HCT116 (cell line): ENCODE measurements around the gene PRKG1. TPM values are rescaled to one million over a fixed set of nuclear protein-coding genes. Genes with fewer than 3 reads are reported as not detected.

ENCODE experiments used
- ATAC-seq: fragments of 200-7000 bp; cut with Tn5 transposase; 2 replicates; pipeline ENCODE4 v1.9.1; 2020; ENCODE audit warnings: mild to moderate bottlenecking, moderate library complexity
- BruUV-seq: library from RNA; stranded (reverse); fragments of 400-500 nt; replicated peaks from 2 replicates; lab custom pipeline; 2021; lab: Mats Ljungman, UMichigan
- CTCF ChIA-PET: fragments of 300-600 bp; sonication (Branson Sonifier 250); formaldehyde crosslinking; loops from one replicate; lab custom pipeline; 2021; ENCODE audit warnings: antibody characterized with exemption; lab: Charles Lee
- POLR2A ChIA-PET: fragments of 300-600, 350-600 bp; sonication (Branson Sonifier 250); formaldehyde crosslinking; loops from one replicate; lab custom pipeline; 2021; ENCODE audit warnings: antibody characterized with exemption; lab: Charles Lee
- RAD21 ChIA-PET, 2 experiments: fragments of 300-600 bp; sonication (Branson Sonifier 250); formaldehyde crosslinking; loops; one replicate each; lab custom pipeline; 2023; ENCODE audit warnings: low total read pairs in 2 of 2; ENCODE audit not compliant: uncharacterized antibody in 2 of 2, unreplicated experiment in 2 of 2, low non-redundant PET in 1 of 2; lab: Charles Lee
- DNase-seq: peaks from one replicate; pipeline ENCODE4 v3.0.0-alpha.2; 2010; ENCODE audit warnings: low read depth, low spot score
- H2AFZ ChIP-seq: fragments of 200-600 bp; shearing (Covaris generic), sonication (generic); 2 replicates; pipeline ENCODE4 v1.6.1; 2017; ENCODE audit warnings: low read depth, mixed run types, mixed read lengths, antibody characterized with exemption, low read length; ENCODE audit not compliant: poor library complexity, severe bottlenecking
- H3K27ac ChIP-seq: 2 replicates; pipeline ENCODE4 v1.5.1; 2012; ENCODE audit warnings: low read depth, low read length
- H3K27me3 ChIP-seq: fragments of 200-600 bp; sonication (generic); 2 replicates; pipeline ENCODE4 v1.6.1; 2016; ENCODE audit warnings: mixed run types, low read length, mixed read lengths; ENCODE audit not compliant: insufficient read depth
- H3K36me3 ChIP-seq, 2 experiments: fragments of 200-500 bp in 1 of 2; fragments of 200-600 bp in 1 of 2; sonication (Bioruptor generic) in 1 of 2; sonication (generic) in 1 of 2; 2 replicates each; pipeline versions ENCODE4 v1.5.1 to v1.6.1; 2014 to 2016; ENCODE audit warnings: low read length in 2 of 2, inconsistent platforms in 1 of 2, mixed read lengths in 1 of 2, mixed run types in 1 of 2; ENCODE audit not compliant: insufficient read depth in 2 of 2, control insufficient read depth in 1 of 2
- H3K4me1 ChIP-seq, 2 experiments: fragments of 200-600 bp in 1 of 2; sonication (generic) in 1 of 2; 2 replicates each; pipeline versions ENCODE4 v1.5.1 to v1.6.1; 2012 to 2017; ENCODE audit warnings: low read length in 2 of 2, inconsistent platforms in 1 of 2, mild to moderate bottlenecking in 1 of 2, mixed read lengths in 1 of 2, mixed run types in 1 of 2, moderate library complexity in 1 of 2; ENCODE audit not compliant: insufficient read depth in 2 of 2, control insufficient read depth in 1 of 2
- H3K4me2 ChIP-seq: fragments of 200-600 bp; sonication (generic); 2 replicates; pipeline ENCODE4 v1.6.1; 2017; ENCODE audit warnings: mixed run types, low read length, mixed read lengths
- H3K4me3 ChIP-seq, 2 experiments: fragments of 200-600 bp in 1 of 2; sonication (generic) in 1 of 2; replicated peaks in 1 of 2; 2 replicates each; pipeline ENCODE4 v1.5.1; 2011 to 2016; ENCODE audit warnings: low read length in 2 of 2, control low read depth in 1 of 2, low read depth in 1 of 2, mild to moderate bottlenecking in 1 of 2, mixed read lengths in 1 of 2, mixed run types in 1 of 2
- H3K79me2 ChIP-seq: fragments of 200-600 bp; sonication (generic); 2 replicates; pipeline ENCODE4 v1.6.1; 2017; ENCODE audit warnings: mild to moderate bottlenecking, mixed run types, low read length, moderate library complexity, mixed read lengths; ENCODE audit not compliant: insufficient read depth
- H3K9ac ChIP-seq: fragments of 200-600 bp; sonication (generic); 2 replicates; pipeline ENCODE4 v1.6.1; 2016; ENCODE audit warnings: low read length, mixed read lengths
- H3K9me2 ChIP-seq: fragments of 200-600 bp; sonication (generic), shearing (Covaris generic); 2 replicates; pipeline ENCODE4 v1.6.1; 2017; ENCODE audit warnings: mixed run types, mild to moderate bottlenecking, moderate library complexity; ENCODE audit not compliant: insufficient read depth
- H3K9me3 ChIP-seq, 2 experiments: fragments of 200-500 bp in 1 of 2; fragments of 200-600 bp in 1 of 2; sonication (Bioruptor generic) in 1 of 2; sonication (generic) in 1 of 2; 2 replicates each; pipeline ENCODE4 v1.6.1; 2014 to 2017; ENCODE audit warnings: low read length in 2 of 2, mixed read lengths in 2 of 2, inconsistent platforms in 1 of 2, low read depth in 1 of 2, mild to moderate bottlenecking in 1 of 2, mixed run types in 1 of 2, moderate library complexity in 1 of 2; ENCODE audit not compliant: control insufficient read depth in 1 of 2, insufficient read depth in 1 of 2
- H4K20me1 ChIP-seq: fragments of 200-600 bp; sonication (generic), shearing (Covaris generic); 2 replicates; pipeline ENCODE4 v1.6.1; 2017; ENCODE audit warnings: mixed run types, mild to moderate bottlenecking, moderate library complexity; ENCODE audit not compliant: insufficient read depth
- CBX3 ChIP-seq: IDR thresholded peaks from 2 replicates; pipeline ENCODE4 v1.6.1; 2012; ENCODE audit warnings: low read depth
- EGR1 ChIP-seq: IDR thresholded peaks from 2 replicates; pipeline ENCODE4 v1.6.1; 2012; ENCODE audit warnings: low read depth
- EZH2 ChIP-seq: fragments of 200-600 bp; sonication (generic); IDR thresholded peaks from 2 replicates; pipeline ENCODE4 v1.6.1; 2017; ENCODE audit warnings: antibody characterized with exemption, mixed run types
- FOSL1 ChIP-seq: IDR thresholded peaks from 2 replicates; pipeline ENCODE4 v1.6.1; 2012; ENCODE audit warnings: low read depth
- POLR2A ChIP-seq: IDR thresholded peaks from 2 replicates; pipeline ENCODE4 v1.7.0; 2011; ENCODE audit warnings: borderline replicate concordance; ENCODE audit not compliant: insufficient read depth, insufficient read length; ENCODE audit errors: extremely low read depth
- POLR2AphosphoS5 ChIP-seq: IDR thresholded peaks from 2 replicates; pipeline ENCODE4 v1.6.1; 2011; ENCODE audit warnings: mild to moderate bottlenecking, low read depth, low read length, moderate library complexity
- RAD21 ChIP-seq: IDR thresholded peaks from 2 replicates; pipeline ENCODE4 v1.6.1; 2012; ENCODE audit warnings: low read depth, mild to moderate bottlenecking
- SP1 ChIP-seq: IDR thresholded peaks from 2 replicates; pipeline ENCODE4 v1.6.1; 2012; ENCODE audit warnings: low read depth
- SRF ChIP-seq: IDR thresholded peaks from 2 replicates; pipeline ENCODE4 v1.6.1; 2012; ENCODE audit warnings: low read depth
- TCF7L2 ChIP-seq: IDR thresholded peaks from 2 replicates; pipeline ENCODE4 v1.7.0; 2011; ENCODE audit warnings: borderline replicate concordance, inconsistent platforms; ENCODE audit not compliant: insufficient read depth, insufficient read length; ENCODE audit errors: extremely low read depth
- ZFX ChIP-seq: fragments of 450-650 bp; IDR thresholded peaks from 2 replicates; pipeline ENCODE4 v1.6.1; 2017
- ZNF274 ChIP-seq: fragments of 200-500 bp; sonication (Bioruptor generic); IDR thresholded peaks from 2 replicates; pipeline ENCODE4 v1.6.1; 2014; ENCODE audit warnings: mild to moderate bottlenecking, low read depth, low read length, inconsistent platforms
- intact Hi-C: fragments of 100-400 bp; cut with micrococcal nuclease; formaldehyde crosslinking; loops from 2 replicates; pipeline ENCODE4 v1.10.0; 2022
- total RNA-seq: library from RNA; stranded (reverse); gene quantifications from one replicate; pipeline ENCODE4 v1.2.1, GENCODE V29; 2021; ENCODE audit not compliant: unreplicated experiment
- TF ChIP-seq, protein P1 (sequence below), 3 experiments: fragments of 200-600 bp in 1 of 3; sonication (generic) in 1 of 3; IDR thresholded peaks in 2 of 3; conservative IDR thresholded peaks in 1 of 3; 2 replicates each; pipeline ENCODE4 v1.5.1; 2012 to 2017; ENCODE audit warnings: low read depth in 2 of 3, low read length in 2 of 3, antibody characterized with exemption in 1 of 3, borderline replicate concordance in 1 of 3, control low read depth in 1 of 3, mild to moderate bottlenecking in 1 of 3, mixed read lengths in 1 of 3, mixed run types in 1 of 3, moderate library complexity in 1 of 3; ENCODE audit not compliant: insufficient read depth in 1 of 3
- TF ChIP-seq, protein P2 (sequence below): IDR thresholded peaks from 2 replicates; pipeline ENCODE4 v1.6.1; 2012
- TF ChIP-seq, protein P3 (sequence below): IDR thresholded peaks from 2 replicates; pipeline ENCODE4 v1.6.1; 2012; ENCODE audit warnings: low read depth
- TF ChIP-seq, protein P4 (sequence below): IDR thresholded peaks from 2 replicates; pipeline ENCODE4 v1.6.1; 2012
- TF ChIP-seq, protein P5 (sequence below): IDR thresholded peaks from 2 replicates; pipeline ENCODE4 v1.6.1; 2011; ENCODE audit warnings: mild to moderate bottlenecking, low read length, moderate library complexity; ENCODE audit not compliant: insufficient replicate concordance; ENCODE audit errors: extremely low read depth

The PRKG1 gene
- total RNA-seq, 1 experiment from 2014 or later, result 1.4 TPM

DNA sequence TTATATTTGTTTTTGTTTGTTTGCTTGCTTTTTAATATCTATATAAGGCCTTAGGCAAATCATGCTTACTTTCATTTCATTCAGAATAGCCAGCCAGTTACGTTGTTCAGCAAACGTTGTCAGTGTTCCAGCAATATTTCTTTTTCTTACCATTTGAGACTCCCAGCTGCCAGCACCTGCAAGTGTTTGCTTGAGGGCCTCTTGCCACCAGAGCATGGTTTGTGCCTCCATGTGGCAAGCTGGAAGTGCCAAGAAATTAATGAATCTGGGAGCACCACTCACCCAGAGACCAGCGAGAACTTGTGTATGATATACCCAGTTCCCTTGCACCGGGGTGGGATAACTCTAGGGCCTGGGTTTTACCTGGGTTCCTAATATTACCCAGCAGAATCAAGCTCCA is 802.2 kb downstream of the PRKG1 start:
- ChIA-PET RAD21 (no interaction called here), POLR2A (no interaction called here), CTCF (interaction anchor here (0.6 kb wide), 1 partner anchor 47 kb away, joined by 3 read pairs; no protein-coding TSS in a partner anchor)
- H3K9me2 ChIP-seq, result no peaks in the 10 kb centered on the region
- intact Hi-C loops, result no loop called here
- no peak for ATAC-seq
- H4K20me1 ChIP-seq, result no peaks in the 10 kb centered on the region
- H3K9me3 ChIP-seq, result no peaks in the 10 kb centered on the region
- no peaks in the 10 kb centered on the region for H3K36me3 ChIP-seq
- H3K79me2 ChIP-seq, result no peaks in the 10 kb centered on the region
- no peak overlapping the region for H3K4me2 ChIP-seq
- no peaks in the 10 kb centered on the region for H3K4me1 ChIP-seq
- no TSS peak for BruUV-seq
- H2AFZ ChIP-seq, result no peak overlapping the region
- H3K27me3 ChIP-seq, result no peaks in the 10 kb centered on the region
- H3K9ac ChIP-seq, result no peak overlapping the region
- TF ChIP-seq ZFX, result no peak
- TF ChIP-seq, protein P1, sequence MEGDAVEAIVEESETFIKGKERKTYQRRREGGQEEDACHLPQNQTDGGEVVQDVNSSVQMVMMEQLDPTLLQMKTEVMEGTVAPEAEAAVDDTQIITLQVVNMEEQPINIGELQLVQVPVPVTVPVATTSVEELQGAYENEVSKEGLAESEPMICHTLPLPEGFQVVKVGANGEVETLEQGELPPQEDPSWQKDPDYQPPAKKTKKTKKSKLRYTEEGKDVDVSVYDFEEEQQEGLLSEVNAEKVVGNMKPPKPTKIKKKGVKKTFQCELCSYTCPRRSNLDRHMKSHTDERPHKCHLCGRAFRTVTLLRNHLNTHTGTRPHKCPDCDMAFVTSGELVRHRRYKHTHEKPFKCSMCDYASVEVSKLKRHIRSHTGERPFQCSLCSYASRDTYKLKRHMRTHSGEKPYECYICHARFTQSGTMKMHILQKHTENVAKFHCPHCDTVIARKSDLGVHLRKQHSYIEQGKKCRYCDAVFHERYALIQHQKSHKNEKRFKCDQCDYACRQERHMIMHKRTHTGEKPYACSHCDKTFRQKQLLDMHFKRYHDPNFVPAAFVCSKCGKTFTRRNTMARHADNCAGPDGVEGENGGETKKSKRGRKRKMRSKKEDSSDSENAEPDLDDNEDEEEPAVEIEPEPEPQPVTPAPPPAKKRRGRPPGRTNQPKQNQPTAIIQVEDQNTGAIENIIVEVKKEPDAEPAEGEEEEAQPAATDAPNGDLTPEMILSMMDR (IDR thresholded peaks at IDR 0.05 in 2 of 3, conservative IDR thresholded peaks at IDR 0.05 in 1 of 3; ENCODE audit: borderline replicate concordance in 1 of 3, insufficient read depth in 1 of 3, low read depth in 2 of 3, low read length in 2 of 3), result no peak
- TF ChIP-seq, protein P2, sequence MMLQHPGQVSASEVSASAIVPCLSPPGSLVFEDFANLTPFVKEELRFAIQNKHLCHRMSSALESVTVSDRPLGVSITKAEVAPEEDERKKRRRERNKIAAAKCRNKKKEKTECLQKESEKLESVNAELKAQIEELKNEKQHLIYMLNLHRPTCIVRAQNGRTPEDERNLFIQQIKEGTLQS, result no peak
- no peak for TF ChIP-seq POLR2AphosphoS5
- TF ChIP-seq, protein P3, sequence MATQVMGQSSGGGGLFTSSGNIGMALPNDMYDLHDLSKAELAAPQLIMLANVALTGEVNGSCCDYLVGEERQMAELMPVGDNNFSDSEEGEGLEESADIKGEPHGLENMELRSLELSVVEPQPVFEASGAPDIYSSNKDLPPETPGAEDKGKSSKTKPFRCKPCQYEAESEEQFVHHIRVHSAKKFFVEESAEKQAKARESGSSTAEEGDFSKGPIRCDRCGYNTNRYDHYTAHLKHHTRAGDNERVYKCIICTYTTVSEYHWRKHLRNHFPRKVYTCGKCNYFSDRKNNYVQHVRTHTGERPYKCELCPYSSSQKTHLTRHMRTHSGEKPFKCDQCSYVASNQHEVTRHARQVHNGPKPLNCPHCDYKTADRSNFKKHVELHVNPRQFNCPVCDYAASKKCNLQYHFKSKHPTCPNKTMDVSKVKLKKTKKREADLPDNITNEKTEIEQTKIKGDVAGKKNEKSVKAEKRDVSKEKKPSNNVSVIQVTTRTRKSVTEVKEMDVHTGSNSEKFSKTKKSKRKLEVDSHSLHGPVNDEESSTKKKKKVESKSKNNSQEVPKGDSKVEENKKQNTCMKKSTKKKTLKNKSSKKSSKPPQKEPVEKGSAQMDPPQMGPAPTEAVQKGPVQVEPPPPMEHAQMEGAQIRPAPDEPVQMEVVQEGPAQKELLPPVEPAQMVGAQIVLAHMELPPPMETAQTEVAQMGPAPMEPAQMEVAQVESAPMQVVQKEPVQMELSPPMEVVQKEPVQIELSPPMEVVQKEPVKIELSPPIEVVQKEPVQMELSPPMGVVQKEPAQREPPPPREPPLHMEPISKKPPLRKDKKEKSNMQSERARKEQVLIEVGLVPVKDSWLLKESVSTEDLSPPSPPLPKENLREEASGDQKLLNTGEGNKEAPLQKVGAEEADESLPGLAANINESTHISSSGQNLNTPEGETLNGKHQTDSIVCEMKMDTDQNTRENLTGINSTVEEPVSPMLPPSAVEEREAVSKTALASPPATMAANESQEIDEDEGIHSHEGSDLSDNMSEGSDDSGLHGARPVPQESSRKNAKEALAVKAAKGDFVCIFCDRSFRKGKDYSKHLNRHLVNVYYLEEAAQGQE, result no peak
- TF ChIP-seq, protein P4, sequence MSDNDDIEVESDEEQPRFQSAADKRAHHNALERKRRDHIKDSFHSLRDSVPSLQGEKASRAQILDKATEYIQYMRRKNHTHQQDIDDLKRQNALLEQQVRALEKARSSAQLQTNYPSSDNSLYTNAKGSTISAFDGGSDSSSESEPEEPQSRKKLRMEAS, result no peak
- no peak for TF ChIP-seq EGR1
- TF ChIP-seq SRF, result no peak
- TF ChIP-seq RAD21, result no peak
- TF ChIP-seq TCF7L2, result no peak
- no peak for TF ChIP-seq EZH2
- TF ChIP-seq FOSL1, result no peak
- no peak for TF ChIP-seq ZNF274
- TF ChIP-seq SP1, result no peak
- TF ChIP-seq POLR2A, result no peak
- TF ChIP-seq, protein P5, sequence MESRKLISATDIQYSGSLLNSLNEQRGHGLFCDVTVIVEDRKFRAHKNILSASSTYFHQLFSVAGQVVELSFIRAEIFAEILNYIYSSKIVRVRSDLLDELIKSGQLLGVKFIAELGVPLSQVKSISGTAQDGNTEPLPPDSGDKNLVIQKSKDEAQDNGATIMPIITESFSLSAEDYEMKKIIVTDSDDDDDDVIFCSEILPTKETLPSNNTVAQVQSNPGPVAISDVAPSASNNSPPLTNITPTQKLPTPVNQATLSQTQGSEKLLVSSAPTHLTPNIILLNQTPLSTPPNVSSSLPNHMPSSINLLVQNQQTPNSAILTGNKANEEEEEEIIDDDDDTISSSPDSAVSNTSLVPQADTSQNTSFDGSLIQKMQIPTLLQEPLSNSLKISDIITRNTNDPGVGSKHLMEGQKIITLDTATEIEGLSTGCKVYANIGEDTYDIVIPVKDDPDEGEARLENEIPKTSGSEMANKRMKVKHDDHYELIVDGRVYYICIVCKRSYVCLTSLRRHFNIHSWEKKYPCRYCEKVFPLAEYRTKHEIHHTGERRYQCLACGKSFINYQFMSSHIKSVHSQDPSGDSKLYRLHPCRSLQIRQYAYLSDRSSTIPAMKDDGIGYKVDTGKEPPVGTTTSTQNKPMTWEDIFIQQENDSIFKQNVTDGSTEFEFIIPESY, result no peak
- TF ChIP-seq CBX3, result no peak
- TF ChIP-seq, all 23 proteins: peak for 0
- Histone ChIP-seq H3K4me3 (no peak overlapping the region), H3K27ac (no peak overlapping the region)
- DNase-seq, result no peak
